ENCODE data around the gene FAM50B. TPM values are rescaled to one million over a fixed set of nuclear protein-coding genes. Genes with fewer than 3 reads are reported as not detected.

The FAM50B gene
- total and polyA plus RNA-seq, 2 of the 4 experiments (the other 2 are of a cell fraction), result 4.1 to 7.4 TPM

DNA sequence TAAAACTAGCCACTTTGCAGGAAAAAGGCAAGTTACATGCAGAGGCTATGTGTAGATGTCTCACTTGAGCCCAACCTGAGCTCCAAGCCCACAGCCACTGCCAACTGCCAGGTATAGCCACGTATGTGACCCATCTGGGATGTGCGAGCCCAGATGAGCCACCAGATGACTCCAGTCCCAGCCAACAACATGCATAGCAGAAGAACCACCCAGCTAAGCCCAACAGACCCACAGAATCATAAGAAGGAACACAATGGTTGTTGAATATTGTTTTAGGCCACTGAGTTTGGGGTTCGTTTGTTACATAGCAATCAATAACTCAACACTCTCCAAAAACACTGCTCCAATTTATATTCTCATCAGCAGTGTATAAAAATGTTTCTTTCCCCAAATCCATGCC is 16.3 kb downstream of the FAM50B start:
- Histone ChIP-seq H4K91ac (ENCODE audit: insufficient read depth, low read depth, low read length) (no peak overlapping the region), H3K23ac (ENCODE audit: low read depth, low read length) (no peak overlapping the region), H3K4me3 (ENCODE audit: insufficient read depth, low read depth, low read length) (no peak overlapping the region), H3K79me1 (ENCODE audit: low read depth in 1 of 2, low read length in 2 of 2) (no peaks in the 10 kb centered on the region), H2BK20ac (ENCODE audit: low read depth, low read length) (no peak overlapping the region), H3K27me3 (ENCODE audit: control insufficient read depth, insufficient read depth, low read length) (peaks cover 8% of the 10 kb centered on the region; the same call in 1 of the 2 replicates), H2AFZ (replicated peaks; ENCODE audit: low read length, poor library complexity) (no peak overlapping the region), H2AK5ac (ENCODE audit: low read depth, low read length) (no peak overlapping the region), H4K20me1 (ENCODE audit: insufficient read depth, low read length) (no peaks in the 10 kb centered on the region), H3K9me3 (ENCODE audit: control insufficient read depth, insufficient read depth, low read length) (no peaks in the 10 kb centered on the region), H4K8ac (ENCODE audit: low read depth in 2 of 2, low read length in 2 of 2) (no peak overlapping the region), H2BK120ac (ENCODE audit: low read depth, low read length) (no peak overlapping the region), H4K5ac (ENCODE audit: low read depth, low read length) (no peak overlapping the region), H3K4ac (ENCODE audit: low read depth, low read length) (no peak overlapping the region), H3K27ac (ENCODE audit: insufficient read depth, low read length) (no peak overlapping the region), H2BK15ac (ENCODE audit: low read depth, low read length) (no peak overlapping the region), H3K4me1 (ENCODE audit: control insufficient read depth, insufficient read depth, low read length) (0 out of 2 replicates have a peak, but pooled peaks cover 2% of the 10 kb centered on the region), H3K18ac (ENCODE audit: low read depth, low read length) (no peak overlapping the region), H2AK9ac (replicated peaks; ENCODE audit: low read depth, low read length, poor library complexity) (no peak overlapping the region), H2BK5ac (ENCODE audit: low read depth, low read length, poor library complexity, severe bottlenecking) (no peak overlapping the region), H3K9me1 (ENCODE audit: insufficient read depth, low read length) (no peaks in the 10 kb centered on the region), H3K14ac (replicated peaks; ENCODE audit: low read depth, low read length) (no peak overlapping the region), H3K9ac (ENCODE audit: low read depth, low read length) (no peak overlapping the region), H3K4me2 (ENCODE audit: low read depth, low read length) (no peak overlapping the region), H3K56ac (ENCODE audit: extremely low read depth, insufficient read depth, low read length) (no peak overlapping the region), H3K36me3 (ENCODE audit: control insufficient read depth, insufficient read depth, low read length) (no peaks in the 10 kb centered on the region)
- ATAC-seq (ENCODE audit: low read depth), result no peak
- ChIA-PET CTCF (no interaction called here), POLR2A (ENCODE audit: unreplicated experiment) (no interaction called here)
- intact Hi-C loops (cut with micrococcal nuclease), result no loop called here
- no CpG with 5 or more reads among the region's 3 CpGs for WGBS, 2 experiments (ENCODE audit: extremely low coverage in 2 of 2, insufficient read length in 1 of 2)
- dilution Hi-C loops (cut with HindIII; ENCODE audit: low sequenced_read_pairs, unreplicated experiment), result no loop called here
- DNase-seq, result no peak
- in situ Hi-C loops (cut with MboI; ENCODE audit: low sequenced_read_pairs), result no loop called here
- BruUV-seq (replicated peaks), result no TSS peak
- TF ChIP-seq MAFK (IDR thresholded peaks at IDR 0.05; ENCODE audit: low read depth, low read length) (no peak), RFX5 (IDR thresholded peaks at IDR 0.05; ENCODE audit: low read depth, low read length) (no peak), RCOR1 (IDR thresholded peaks at IDR 0.05; ENCODE audit: insufficient replicate concordance, low read length) (no peak), MAZ (IDR thresholded peaks at IDR 0.05; ENCODE audit: borderline replicate concordance, low read depth, low read length) (no peak)
- TF ChIP-seq, protein P1, sequence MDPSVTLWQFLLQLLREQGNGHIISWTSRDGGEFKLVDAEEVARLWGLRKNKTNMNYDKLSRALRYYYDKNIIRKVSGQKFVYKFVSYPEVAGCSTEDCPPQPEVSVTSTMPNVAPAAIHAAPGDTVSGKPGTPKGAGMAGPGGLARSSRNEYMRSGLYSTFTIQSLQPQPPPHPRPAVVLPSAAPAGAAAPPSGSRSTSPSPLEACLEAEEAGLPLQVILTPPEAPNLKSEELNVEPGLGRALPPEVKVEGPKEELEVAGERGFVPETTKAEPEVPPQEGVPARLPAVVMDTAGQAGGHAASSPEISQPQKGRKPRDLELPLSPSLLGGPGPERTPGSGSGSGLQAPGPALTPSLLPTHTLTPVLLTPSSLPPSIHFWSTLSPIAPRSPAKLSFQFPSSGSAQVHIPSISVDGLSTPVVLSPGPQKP (IDR thresholded peaks at IDR 0.05; ENCODE audit: borderline replicate concordance, low read depth, low read length), result no peak

Data from IMR-90 (cell line).